ENCODE data around the gene GOLGA6A.

DNA sequence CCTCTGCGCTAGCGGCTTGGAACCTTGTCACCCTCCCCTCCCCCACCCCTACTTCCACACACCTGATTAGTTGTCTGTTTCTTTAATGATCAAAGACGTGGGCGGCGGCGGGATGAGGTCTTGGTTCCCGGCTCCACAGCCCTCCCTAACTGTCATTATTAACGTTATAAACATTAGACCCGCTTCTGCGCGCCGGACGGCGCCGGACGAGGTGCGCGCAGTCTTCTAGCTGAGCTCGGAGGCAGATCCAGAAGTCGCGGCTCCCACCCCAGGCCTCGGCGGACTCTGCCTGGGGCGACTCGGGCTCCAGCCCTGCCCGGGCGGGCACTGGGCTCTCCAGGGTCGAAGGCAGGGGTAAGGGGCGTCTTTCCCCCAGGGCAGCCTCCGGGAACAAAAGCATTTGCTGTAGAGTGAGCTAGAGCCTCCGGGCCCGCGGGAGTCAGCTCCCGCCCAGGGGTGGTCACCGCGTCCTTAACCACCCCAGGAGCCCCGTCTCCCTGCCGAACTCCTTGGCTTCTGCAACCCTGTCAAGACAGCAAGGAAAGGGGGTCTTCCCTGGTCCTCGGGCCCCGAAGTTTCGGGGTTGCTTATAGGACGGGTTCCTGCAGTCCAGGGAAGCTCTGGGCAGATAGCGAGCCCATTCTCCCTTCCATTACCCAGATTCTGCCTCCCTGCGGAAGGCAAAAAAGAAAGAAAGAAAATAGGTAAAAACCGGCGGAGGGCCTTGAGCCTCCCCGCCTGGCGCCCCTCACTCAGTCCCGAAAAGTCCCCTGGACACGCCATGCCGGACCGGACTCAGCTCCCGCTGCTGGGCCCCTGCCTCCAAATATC, 45.8 kb upstream of the GOLGA6A start:
- no peak for TF ChIP-seq CTCF (IDR thresholded peaks at IDR 0.05; ENCODE audit: low read depth, low read length)
- no peak for TF ChIP-seq POLR2A (IDR thresholded peaks at IDR 0.05; ENCODE audit: extremely low read depth, insufficient read length)
- TF ChIP-seq MYC (IDR thresholded peaks at IDR 0.05; ENCODE audit: low read depth, low read length): no peak
